Type B pancreatic cell (in vitro differentiated cells): ENCODE measurements around the gene TOMM20L. TPM values are rescaled to one million over a fixed set of nuclear protein-coding genes. Genes with fewer than 3 reads are reported as not detected.
A peak's percentile ranks its signal among the peaks of the same experiment; 100 is the strongest.
"Not testable (repeated sequence)": the region's sequence is repeated elsewhere in the genome, so short reads cannot be mapped to it uniquely, and the experiment has no call there.

ENCODE experiments used
- DNase-seq: peaks from one replicate; pipeline ENCODE4 v3.0.0; 2021; ENCODE audit warnings: mixed read lengths; ENCODE audit not compliant: unreplicated experiment; ENCODE audit errors: extremely low spot score
- H3K27ac Mint-ChIP-seq: 2 replicates; pipeline ENCODE4 v1.8.0; 2021; ENCODE audit warnings: mild to moderate bottlenecking, mixed read lengths
- H3K27me3 Mint-ChIP-seq: 2 replicates; pipeline ENCODE4 v1.8.0; 2021; ENCODE audit warnings: mixed read lengths
- H3K36me3 Mint-ChIP-seq: 2 replicates; pipeline ENCODE4 v1.8.0; 2021; ENCODE audit warnings: mixed read lengths
- H3K4me1 Mint-ChIP-seq: one replicate; pipeline ENCODE4 v1.8.0; 2021; ENCODE audit warnings: mixed read lengths; ENCODE audit not compliant: unreplicated experiment
- H3K4me3 Mint-ChIP-seq: 2 replicates; pipeline ENCODE4 v1.8.0; 2021; ENCODE audit warnings: mild to moderate bottlenecking, mixed read lengths
- H3K9me3 Mint-ChIP-seq: 2 replicates; pipeline ENCODE4 v1.8.0; 2021; ENCODE audit warnings: mixed read lengths
- CTCF ChIP-seq: fragments of 200-600 bp; sonication (generic); conservative IDR thresholded peaks from 2 replicates; pipeline ENCODE4 v1.5.0; 2021; ENCODE audit warnings: antibody characterized with exemption, mild to moderate bottlenecking
- total RNA-seq: library from RNA; stranded (reverse); gene quantifications from 2 replicates; pipeline ENCODE4 v1.2.1, GENCODE V29; 2021; ENCODE audit warnings: low replicate concordance

Gene TOMM20L
- total RNA-seq, 1 donor from 2014 or later: not detected

- no peaks in the 10 kb centered on the region for H3K4me1 Mint-ChIP-seq
Observed at GRCh38 chr14:58414845-58415244, 19.1 kb downstream of the TOMM20L start.

GRCh38 chr14:58415636-58416547 lies 20.2 kb downstream of the TOMM20L start:
- no peak overlapping the region for H3K4me3 Mint-ChIP-seq
- H3K4me1 Mint-ChIP-seq: no peaks in the 10 kb centered on the region
- peaks cover 37% of the 10 kb centered on the region for H3K36me3 Mint-ChIP-seq
- H3K27ac Mint-ChIP-seq: no peak overlapping the region
- TF ChIP-seq CTCF: peak; percentile 39
- no peaks in the 10 kb centered on the region for H3K9me3 Mint-ChIP-seq
- no peak for DNase-seq
- H3K27me3 Mint-ChIP-seq: no peaks in the 10 kb centered on the region

More at GRCh38 chr14:58414845-58415244, 19.1 kb downstream of the TOMM20L start:
- TF ChIP-seq CTCF: no peak
- Mint-ChIP-seq H3K4me3 (no peak overlapping the region), H3K9me3 (no peaks in the 10 kb centered on the region), H3K27me3 (no peaks in the 10 kb centered on the region), H3K27ac (no peak overlapping the region), H3K36me3 (peaks cover 40% of the 10 kb centered on the region)
- DNase-seq: no peak

- peaks cover 36% of the 10 kb centered on the region for H3K36me3 Mint-ChIP-seq
- not testable (repeated sequence) for H3K27me3 Mint-ChIP-seq, H3K4me3 Mint-ChIP-seq, H3K27ac Mint-ChIP-seq, H3K9me3 Mint-ChIP-seq, H3K4me1 Mint-ChIP-seq, DNase-seq
Observed at GRCh38 chr14:58416934-58417333, 21.2 kb downstream of the TOMM20L start.

- Mint-ChIP-seq H3K4me1 (peaks cover 21% of the 10 kb centered on the region), H3K27me3 (peaks cover 3% of the 10 kb centered on the region), H3K27ac (peak overlapping the region; percentile 97), H3K4me3 (peak overlapping the region; percentile 99), H3K36me3 (peaks cover 3% of the 10 kb centered on the region), H3K9me3 (no peaks in the 10 kb centered on the region)
- TF ChIP-seq CTCF: no peak
- peak; percentile 74 for DNase-seq
Observed at GRCh38 chr14:58426670-58427280, 31.0 kb downstream of the TOMM20L start.

GRCh38 chr14:58427281-58428117 lies 31.8 kb downstream of the TOMM20L start, which contains the start of the genes KIAA0586 and TIMM9:
TSS of gene KIAA0586 (plus strand) at chr14:58427719. CDS start at chr14:58428265, 546 bp downstream.
TSS of gene TIMM9 (minus strand) at chr14:58427531. CDS start at chr14:58411945, 15,586 bp downstream.
- Mint-ChIP-seq H3K27ac (peak within 1 kb of the TSS; percentile 97), H3K4me3 (peak within 1 kb of the TSS; percentile 99), H3K9me3 (no peaks in the 10 kb centered on the region), H3K4me1 (peaks cover 21% of the 10 kb centered on the region), H3K27me3 (peaks cover 3% of the 10 kb centered on the region), H3K36me3 (peaks cover 3% of the 10 kb centered on the region)
- TF ChIP-seq CTCF: no peak
- peak; percentile 95 for DNase-seq
